HG03025 (cell line): ENCODE results near the gene APOBEC3B.
"Not testable (repeated sequence)": the region's sequence is repeated elsewhere in the genome, so short reads cannot be mapped to it uniquely, and the experiment has no call there.

ENCODE experiments used
- ATAC-seq: cut with Tn5 transposase; IDR thresholded peaks from one replicate; pipeline ENCODE4 v1.9.1; 2021; ENCODE audit warnings: mild to moderate bottlenecking, moderate library complexity; ENCODE audit not compliant: unreplicated experiment, low FRiP score

APOBEC3B gene

DNA sequence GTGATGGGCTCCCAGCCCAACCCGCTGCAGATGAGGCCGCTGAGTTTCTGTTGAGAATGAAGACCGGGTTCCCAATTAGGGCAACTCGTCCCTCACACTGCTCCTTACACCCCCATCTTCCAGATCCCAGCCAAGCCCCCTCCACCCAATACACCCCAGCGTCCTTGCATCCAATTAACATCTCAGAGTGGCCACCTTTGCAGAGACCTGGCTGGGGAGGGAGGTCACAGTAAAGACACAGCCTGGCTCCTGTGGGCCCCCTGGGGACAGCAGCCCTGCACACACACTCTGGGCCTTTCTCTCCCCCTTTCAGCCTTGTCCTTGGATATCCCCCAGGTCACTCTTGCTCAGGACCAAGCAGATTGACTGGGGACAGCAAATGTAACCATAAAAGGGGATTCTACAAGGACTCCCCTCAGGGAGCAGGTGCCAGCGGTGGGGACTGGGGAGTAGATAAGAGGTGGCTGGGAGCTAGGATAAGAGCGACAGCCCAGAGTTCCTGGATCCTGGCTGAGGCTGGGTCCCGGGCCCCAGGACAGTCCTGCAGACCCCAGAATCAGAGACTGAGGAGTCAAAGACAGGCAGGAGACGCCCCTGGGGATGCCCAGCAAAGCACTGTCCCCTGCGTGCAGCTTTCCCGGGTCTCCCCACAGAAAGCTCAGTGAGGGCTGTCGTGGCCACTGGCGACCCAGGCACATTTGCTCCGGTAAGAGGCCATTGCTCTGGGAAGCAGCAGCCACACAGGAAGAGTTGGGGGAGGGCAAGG lies 16.4 kb upstream of the APOBEC3B start:
- ATAC-seq = no peak

DNA sequence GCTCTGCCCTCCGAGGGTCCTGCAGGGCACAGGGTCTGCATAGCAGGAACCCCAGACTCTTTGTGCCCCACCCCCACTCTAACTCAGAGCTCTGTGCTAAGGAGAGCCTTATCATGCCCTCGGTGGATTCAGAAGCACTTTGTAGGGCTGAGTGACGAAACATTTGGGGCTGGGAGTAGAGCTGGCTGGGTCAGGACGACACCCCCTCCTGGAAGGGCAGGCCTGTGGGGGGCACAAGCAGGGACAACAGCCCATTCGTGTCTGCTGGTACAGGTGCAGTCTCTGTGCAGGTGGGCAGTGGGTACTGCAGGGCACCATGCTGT lies 15.8 kb upstream of the APOBEC3B start:
- no peak for ATAC-seq

DNA sequence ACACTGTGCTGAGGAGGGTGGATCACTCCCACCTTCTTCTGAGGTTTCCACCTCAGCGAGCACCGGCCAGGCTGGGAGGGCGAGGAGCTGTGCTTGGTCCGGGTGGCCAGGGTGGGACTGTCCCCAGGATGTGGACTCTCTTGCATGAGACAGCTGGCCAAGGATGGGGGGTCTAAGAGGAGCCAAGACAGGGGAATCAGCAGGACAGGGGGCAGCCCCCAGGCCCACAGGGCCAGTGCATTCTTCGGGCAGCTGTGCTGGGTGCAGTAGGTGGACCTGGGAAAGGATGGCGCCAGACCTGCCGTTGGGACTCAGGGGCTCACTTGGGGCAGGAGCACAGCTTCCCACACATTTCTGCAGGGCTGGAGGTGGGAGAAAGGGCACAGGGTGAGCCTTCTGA lies 15.2 kb upstream of the APOBEC3B start:
- ATAC-seq = no peak

DNA sequence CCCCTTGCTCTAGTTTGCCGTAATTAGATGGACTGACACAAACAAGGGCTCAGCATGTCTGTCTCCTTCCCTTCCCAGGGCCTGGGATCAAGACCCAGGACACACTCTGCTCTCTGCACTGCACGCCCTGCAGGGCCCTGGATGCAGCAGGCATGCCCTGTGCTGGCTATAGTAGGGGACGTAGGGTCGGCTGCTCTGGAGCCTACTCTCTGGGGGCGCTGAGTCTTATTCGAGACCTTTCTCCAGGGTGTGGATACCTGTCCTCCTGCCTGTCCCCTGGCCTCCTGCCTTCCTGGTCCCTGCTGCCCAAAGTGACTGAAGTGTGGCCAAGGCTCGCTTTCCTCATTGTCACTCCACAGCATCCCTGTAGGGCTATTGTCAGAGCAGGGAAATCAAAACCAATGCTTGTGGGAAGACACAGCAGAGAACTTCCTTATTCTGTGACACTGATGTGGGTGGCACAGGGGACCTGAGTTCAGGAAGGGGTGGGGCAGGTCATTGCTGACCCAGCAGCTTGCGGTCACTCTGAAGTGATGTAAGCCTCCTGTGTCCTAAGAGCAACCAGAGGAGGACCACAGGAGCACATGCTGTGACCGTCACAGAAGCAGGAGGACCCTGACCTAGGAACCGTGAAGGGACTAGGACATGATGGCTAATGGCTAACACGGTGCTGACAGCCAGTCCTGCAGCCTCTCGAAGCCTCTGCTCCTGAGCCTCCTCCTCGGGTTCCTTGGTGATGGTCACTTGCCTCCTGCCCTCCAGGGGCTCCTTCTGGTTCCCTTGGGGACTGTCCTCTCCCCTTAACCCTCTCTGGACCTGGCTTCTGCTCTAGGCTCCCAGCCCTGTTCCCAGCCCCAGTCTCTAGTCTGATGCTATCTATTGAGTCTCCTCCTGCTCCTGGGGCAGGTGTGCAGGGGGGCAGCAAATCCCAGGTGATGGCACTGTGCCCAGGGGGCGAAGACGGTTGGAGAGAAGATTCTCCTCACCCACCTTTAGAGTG lies 14.4 kb upstream of the APOBEC3B start:
- no peak for ATAC-seq

DNA sequence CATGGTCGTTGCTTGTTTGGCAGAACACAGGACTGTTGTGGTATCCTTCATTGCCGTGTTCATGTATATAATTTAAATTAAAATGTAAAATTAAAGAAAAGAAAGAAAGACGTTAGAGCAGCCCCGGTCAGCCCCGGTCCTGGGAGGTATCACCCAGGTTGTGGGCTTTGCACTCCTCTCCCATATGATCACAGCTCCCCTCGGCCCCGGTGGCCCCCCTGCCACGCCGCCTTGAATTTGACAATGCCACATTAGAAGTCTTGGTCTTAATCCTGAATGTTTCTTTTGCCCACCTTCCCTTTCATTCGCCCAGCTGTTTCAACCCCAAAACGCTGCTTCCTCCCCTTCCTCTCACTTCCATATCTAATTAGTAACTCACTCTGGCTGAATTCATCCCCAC lies 13.3 kb upstream of the APOBEC3B start:
- ATAC-seq = no peak

DNA sequence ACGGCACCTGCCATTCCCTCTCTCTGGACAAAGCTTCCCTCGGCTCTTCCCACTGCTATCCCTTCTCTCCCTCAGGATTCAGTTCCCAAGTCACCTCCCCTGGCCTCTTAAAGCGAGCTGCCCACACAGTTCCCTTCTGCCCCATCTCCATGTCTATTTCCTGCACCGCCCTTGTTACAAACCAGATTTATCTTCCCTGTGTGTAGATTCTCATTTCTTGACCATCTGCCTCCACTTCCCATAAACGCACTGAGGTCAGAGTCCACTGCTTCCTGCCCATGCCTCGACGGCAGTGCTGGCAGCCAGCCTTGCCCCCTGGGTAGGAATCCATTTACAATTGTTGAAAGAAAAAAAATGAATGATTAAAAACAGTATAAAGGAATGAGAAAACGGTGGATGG lies 11.6 kb upstream of the APOBEC3B start:
- ATAC-seq = no peak

DNA sequence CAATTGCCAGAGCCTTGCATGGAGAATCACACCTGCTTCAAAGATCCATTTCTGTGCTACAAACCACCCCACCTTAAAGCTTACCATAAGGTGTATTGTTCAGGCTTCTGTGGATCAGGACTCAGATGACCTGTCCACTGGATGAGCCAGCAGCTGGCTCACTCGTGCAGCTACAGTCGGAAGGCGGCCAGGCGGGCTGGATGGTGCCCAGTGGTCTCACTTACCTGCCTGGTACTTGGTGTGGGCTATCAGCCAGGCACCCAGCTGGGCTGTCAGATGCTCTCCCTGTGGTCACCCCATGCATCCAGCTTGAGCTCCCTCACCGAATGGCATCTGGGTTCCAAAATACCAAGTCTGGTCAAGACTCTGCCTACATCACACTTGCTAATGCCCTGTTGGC lies 10.9 kb upstream of the APOBEC3B start:
- ATAC-seq = no peak

DNA sequence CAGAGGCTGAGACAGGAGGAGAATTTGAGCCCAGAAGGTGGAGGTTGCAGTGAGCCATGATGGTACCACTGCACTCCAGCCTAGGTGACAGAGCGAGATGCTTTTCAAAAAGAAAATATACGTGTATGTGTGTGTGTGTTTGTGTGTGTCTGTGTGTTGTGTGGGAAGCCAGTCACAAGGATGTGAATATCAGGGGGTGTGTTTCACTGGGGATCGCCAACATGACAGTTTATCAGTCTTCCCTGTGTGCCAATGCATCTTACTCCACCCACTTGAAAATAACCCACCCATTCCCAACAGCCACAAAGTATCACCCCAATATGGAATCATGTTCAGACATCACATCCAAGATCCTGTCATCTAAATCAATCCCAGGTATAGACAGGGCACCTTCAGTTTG lies 10.4 kb upstream of the APOBEC3B start:
- ATAC-seq = no peak

DNA sequence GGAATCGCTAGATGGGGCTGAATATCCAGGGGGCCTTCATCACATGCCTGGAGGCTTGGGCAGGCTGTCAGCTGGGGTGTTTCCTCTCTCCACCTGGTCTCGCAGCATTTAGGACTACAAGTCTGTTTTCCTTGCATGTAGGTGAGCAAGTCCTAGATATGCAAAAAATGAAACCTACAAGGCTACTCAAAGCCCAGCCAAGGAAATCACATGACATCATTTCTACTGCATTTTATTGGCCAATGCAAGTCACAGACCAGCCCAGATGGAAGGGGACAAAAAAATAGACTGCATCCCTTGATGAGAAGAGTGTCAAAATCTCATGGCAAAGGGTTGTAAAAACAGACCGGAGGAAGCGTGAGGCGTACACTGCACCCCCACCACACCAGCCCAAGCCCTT lies 9.6 kb upstream of the APOBEC3B start:
- ATAC-seq = no peak

DNA sequence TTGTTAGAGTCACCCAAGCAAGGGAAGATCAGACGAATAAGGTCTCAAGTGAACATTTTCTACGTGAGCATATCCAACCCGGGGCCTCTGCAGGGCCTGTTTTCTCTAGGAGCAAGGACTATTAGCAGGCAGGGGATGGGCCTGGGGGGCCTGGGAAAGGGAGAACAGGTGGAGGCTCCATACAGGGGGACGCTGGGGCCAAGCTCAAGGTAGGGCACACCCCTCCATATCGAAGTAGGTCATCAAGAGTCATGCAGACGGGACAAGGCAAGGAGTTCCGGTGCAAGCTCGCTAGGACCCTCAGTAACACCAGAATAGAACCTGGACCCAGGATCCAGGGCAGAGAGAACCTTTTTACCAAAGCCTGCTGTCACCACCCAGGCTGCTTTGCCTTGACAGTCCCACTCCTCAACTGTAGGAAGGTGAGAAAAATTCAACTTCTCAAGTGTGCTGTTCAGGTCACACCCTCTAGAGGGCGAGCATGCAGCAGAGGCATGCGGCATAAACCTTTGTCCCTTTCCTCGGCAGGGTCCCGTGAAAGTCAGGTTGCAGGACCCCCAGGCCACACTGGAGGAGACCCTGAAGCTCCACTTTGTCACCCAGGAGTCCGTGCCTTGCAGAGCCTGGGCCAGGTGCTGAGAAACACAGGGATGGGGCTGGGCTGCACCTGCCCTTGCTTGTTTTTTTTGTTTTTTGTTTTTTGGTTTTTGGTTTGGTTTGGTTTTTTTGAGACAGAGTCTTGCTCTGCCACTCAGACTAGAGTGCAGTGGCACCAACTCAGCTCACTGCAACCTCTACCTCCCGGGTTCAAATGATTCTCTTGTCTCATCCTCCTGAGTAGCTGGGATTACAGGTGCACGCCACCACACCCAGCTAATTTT lies 8.6 kb upstream of the APOBEC3B start:
- ATAC-seq = no peak

DNA sequence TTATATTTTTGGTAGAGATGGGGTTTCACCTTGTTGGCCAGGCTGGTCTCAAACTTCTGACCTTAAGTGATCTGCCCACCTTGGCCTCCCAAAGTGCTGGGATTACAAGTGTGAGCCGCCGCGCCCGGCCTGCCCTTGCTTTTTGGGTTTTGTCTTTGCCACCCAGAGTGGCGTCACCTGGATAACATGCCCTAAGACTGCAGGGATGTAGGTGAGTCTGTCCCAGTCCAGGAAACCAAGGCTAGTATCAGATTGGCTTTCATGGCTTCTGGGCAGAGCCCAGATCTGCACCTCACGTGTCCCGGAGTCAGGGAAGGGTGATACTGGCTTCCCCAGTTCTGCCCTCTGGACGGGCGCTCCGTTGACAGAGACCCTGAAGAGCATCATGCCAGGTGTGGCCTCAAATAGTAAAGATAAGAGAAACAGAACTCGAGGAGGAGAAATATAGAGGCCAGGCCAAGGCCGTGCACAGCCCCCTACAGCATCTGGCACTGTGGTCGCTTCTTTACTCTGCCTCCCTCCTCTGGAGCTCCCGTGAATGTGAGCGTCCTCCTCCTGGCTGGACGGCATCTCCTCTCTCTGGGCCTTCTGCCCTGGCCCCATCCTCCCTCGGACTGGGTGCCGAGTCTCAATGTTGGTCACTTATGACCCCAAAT lies 7.8 kb upstream of the APOBEC3B start:
- no peak for ATAC-seq

DNA sequence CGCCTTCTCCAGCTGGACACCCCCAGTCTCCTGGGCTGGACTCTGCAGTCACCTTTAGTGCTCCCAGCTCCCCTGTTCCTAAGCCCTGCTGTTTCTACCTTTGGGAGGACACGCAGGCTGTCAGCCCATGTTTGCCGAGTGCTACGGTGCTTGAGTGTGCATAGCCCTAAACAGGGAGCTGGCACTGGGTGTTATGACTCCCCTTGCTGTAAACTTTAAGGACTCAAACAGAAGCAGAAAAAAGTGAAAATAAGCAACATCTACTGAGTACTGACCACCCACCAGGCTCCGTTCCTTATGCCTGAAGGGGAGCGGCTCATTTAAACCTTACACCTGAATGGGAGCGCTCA lies 7.3 kb upstream of the APOBEC3B start:
- ATAC-seq = no peak

DNA sequence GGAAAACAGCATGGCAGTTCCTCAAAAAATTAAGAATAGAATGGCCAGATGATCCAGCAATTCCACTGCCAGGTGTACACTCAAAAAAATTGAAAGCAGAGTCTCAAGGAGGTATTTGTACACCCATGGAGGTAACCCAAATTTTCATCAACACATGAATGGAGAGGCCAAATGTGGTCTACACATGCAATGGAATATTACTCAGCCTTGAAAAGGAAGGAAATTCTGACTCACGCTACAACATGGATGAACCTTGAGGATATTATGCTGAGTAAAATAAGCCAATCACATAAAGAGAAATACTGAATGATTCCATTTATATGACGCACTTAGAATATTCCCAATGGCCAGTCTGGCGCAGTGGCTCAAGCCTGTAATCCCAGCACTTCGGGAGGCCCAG lies 4.9 kb upstream of the APOBEC3B start:
- not testable (repeated sequence) for ATAC-seq

DNA sequence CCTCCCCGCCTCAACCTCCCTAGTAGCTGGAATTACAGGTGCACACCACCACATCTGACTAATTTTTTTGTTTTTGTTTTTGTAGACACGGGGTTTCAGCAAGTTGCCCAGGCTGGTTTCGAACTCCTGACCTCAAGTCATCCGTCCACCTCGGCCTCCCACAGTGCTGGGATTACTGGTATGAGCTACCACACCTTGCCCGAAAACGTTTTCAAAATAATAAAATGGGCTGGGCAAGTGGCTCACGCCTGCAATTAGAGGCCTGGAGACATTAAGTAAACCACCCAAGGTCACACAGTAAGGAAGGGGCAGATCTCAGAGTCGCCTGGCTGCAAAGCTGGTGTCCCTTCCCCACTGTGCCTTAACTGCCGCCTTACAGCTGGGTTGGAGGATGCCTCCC lies 1.6 kb upstream of the APOBEC3B start:
- ATAC-seq = not testable (repeated sequence)

DNA sequence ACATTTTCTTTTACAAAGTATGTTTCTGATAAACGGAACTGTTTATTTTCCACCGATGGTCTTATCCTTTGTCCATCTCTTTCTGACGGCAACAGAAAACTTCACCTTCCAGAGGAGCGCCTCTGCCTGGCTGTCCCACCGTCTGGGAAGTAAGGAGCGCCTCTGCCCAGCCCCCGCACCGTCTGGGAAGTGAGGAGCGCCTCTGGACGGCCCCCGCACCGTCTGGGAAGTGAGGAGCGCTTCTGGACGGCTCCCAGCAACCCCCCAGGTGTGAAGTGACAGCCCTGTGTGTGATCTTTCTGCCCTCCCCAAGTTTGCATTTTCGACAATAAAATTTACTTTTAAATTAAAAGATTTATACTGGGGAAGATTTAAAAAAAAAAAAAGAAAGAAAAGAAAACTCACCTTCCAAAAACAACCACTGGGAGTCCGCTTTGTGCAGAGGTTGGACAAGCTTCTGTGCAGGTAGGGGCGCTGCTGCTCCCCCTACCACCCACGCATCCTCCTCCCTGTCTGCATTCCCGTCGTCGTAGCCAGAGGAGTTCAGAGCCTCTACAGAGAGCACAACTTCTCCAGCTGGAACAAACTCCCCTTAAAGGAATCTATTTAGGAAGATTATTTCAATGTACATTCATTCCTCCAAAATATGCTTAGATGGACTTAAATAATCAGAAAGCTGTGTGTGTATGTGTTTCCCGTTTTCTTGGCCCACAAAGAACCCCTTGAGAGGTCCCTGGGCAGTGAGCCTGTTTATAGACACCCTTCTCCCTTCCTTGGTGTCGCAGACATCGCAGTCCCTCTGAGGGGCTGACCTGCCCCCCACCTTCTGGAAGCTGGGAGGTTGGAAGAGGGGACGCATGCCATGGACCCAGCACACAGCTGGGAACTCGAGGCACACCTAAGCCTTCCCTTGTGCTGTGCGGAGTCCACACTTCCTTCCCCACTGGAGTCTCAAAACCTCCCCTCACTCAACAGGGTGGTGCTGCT lies 849 bp upstream of the APOBEC3B start:
- no peak for ATAC-seq

DNA sequence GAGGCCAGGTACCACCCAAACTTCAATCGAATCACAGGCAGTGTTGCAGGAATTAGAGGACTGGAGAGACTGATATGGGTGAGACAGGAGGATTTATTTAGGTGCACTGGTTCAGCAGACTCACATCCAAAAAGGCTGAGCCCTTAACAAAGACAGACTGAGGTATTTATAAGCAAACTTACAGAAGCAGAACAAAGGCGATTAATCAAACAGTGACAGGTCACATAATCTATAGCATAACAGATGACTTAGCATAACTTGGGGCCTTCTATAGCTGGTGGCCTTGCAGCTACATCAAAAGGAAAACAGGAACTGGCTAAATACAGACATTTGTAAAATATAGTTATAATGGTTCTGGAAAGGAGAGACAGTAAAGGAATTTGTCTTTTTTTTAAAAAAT lies 2.1 kb downstream of the APOBEC3B start:
- ATAC-seq = no peak

DNA sequence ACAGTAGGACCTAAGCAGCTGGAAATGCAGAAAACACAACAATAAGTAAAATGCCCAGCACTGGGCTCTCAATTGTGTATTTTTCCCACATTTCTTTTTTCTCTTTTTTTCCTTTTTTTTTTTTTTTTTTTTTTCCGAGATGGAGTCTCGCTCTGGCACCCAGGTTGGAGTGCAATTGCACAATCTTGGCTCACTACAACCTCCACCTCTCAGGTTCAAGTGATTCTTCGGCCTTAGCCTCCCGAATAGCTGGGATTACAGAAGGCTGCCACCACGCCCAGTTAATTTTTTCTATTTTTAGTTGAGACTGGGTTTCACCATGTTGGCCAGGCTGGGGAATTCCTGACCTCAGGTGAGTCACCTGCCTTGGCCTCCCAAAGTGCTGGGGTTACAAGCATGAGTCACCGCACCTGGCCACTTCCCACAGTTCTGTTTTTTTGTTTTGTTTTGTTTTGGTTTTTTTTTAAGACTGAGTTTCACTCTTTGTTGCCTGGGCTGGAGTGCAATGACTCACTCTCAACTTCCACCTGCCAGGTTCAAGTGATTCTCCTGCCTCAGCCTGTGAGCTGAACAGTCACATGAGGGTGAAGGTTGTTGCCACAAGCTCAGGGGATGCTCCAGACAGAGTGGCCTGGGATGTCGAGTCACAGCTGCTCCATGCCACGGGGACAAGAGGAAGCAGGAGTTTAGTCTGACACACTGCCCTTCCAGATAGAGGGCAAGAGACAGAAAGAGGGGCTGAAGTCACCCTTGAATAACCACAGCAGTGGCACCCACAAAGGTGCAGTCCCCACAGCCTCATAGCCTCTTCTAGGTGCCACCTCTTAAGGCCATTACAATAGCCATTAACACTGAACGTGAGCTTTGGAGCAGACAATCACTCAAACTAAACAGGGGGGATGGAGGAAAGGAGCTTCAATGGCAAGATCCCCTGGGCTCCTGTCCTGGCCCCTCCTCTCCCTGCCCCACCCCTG lies 2.9 kb downstream of the APOBEC3B start:
- peak; percentile 46 for ATAC-seq

DNA sequence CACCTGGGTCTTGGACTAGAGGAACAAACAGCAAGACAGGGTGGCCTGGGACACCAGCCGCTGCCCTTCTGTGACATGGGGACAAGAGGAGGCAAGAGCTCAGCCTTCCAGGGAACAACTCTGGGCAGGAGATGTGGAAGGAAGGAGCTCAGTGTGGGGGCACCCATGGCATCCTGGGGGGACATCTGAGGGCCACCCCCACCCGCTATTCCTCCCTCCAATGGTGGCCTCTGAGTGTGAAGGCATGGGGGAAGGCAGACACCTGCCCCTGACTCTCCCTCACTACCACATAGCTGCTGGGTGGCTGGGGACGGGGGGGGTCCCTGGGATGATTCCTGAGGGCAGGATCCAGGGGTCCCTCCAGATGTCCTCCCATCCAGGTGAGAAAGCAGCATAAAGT lies 4.5 kb downstream of the APOBEC3B start:
- no peak for ATAC-seq
